Lower lobe of right lung (tissue), 2 donors: Measurements from ENCODE around the gene PI4KA. TPM values are rescaled to one million over a fixed set of nuclear protein-coding genes. Genes with fewer than 3 reads are reported as not detected.

Source experiments
- ATAC-seq, 2 donors: fragments of 200-7000 bp; cut with Tn5 transposase; one replicate each; pipeline ENCODE4 v1.9.1; 2020 to 2022; ENCODE audit warnings: mild to moderate bottlenecking in 2 of 2, moderate library complexity in 2 of 2
- DNase-seq: peaks from one replicate; pipeline ENCODE4 v3.0.0-alpha.2; 2020
- H3K27ac ChIP-seq: fragments of 200-600 bp; one replicate; pipeline ENCODE4 v1.8.0; 2022
- H3K27me3 ChIP-seq: fragments of 200-600 bp; one replicate; pipeline ENCODE4 v1.8.0; 2022; ENCODE audit warnings: low read depth
- H3K36me3 ChIP-seq: fragments of 200-600 bp; one replicate; pipeline ENCODE4 v1.8.0; 2022; ENCODE audit warnings: mild to moderate bottlenecking
- H3K4me1 ChIP-seq: fragments of 200-600 bp; one replicate; pipeline ENCODE4 v1.8.0; 2022
- H3K4me3 ChIP-seq: fragments of 200-600 bp; one replicate; pipeline ENCODE4 v1.8.0; 2022; ENCODE audit warnings: mild to moderate bottlenecking
- H3K9me3 ChIP-seq: fragments of 200-600 bp; one replicate; pipeline ENCODE4 v1.8.0; 2022
- CTCF ChIP-seq: fragments of 200-600 bp; IDR thresholded peaks from one replicate; pipeline ENCODE4 v1.8.0; 2022; ENCODE audit warnings: antibody characterized with exemption, mild to moderate bottlenecking
- intact Hi-C: fragments of 100-400 bp; cut with DNase I; formaldehyde crosslinking; loops from one replicate; pipeline ENCODE4 v1.11.0; 2022
- total RNA-seq: library from RNA; stranded (reverse); fragmentation: NEBNext Ultra II Directional; extraction: Animal tissue kit (Norgen Biotek cat#: 25700); gene quantifications from one replicate; pipeline ENCODE4 v1.2.1, GENCODE V29; 2021
- donor health status: DM: no; HTN: yes; CAD: no; lungs with severe emphysema.

PI4KA gene
- total RNA-seq, 1 donor from 2014 or later, result 109 TPM

DNA sequence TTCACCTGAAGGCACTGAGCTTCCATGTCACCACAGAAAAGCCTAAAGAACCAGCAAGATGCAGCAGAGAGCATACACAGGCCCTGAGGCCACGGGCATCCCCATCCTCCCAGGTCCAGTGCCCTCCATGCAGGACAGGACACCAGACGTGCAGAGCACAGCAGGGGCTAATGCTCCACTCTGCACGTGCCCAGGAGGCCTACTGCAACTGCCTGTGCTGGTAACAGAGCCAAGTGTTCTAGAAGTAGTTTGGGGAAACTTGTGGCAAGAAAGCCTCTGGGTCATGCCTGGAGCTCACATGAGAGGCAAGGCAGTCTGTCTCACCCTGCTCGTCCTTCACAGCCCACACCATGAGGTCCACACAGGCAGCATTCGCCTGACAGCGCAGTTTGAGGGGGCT lies 54.0 kb downstream of the PI4KA start:
- H3K27ac ChIP-seq, result no peak overlapping the region
- H3K36me3 ChIP-seq, result peaks cover 98% of the 10 kb centered on the region
- H3K4me1 ChIP-seq, result no peaks in the 10 kb centered on the region
- ATAC-seq, result no peak
- TF ChIP-seq CTCF, result no peak
- H3K9me3 ChIP-seq, result no peaks in the 10 kb centered on the region
- no peak overlapping the region for H3K4me3 ChIP-seq
- H3K27me3 ChIP-seq, result no peaks in the 10 kb centered on the region
- intact Hi-C loops, result no loop called here
- DNase-seq, result no peak

- intact Hi-C loops, result no loop called here
- H3K36me3 ChIP-seq, result peaks cover 98% of the 10 kb centered on the region
- no peak for ATAC-seq
- H3K9me3 ChIP-seq, result no peaks in the 10 kb centered on the region
- no peak overlapping the region for H3K4me3 ChIP-seq
- no peak for DNase-seq
- no peak overlapping the region for H3K27ac ChIP-seq
- H3K4me1 ChIP-seq, result no peaks in the 10 kb centered on the region
- peak; percentile 26 for TF ChIP-seq CTCF
- no peaks in the 10 kb centered on the region for H3K27me3 ChIP-seq
Measured at GRCh38 chr22:20803696-20804324, 54.8 kb downstream of the PI4KA start.

DNA sequence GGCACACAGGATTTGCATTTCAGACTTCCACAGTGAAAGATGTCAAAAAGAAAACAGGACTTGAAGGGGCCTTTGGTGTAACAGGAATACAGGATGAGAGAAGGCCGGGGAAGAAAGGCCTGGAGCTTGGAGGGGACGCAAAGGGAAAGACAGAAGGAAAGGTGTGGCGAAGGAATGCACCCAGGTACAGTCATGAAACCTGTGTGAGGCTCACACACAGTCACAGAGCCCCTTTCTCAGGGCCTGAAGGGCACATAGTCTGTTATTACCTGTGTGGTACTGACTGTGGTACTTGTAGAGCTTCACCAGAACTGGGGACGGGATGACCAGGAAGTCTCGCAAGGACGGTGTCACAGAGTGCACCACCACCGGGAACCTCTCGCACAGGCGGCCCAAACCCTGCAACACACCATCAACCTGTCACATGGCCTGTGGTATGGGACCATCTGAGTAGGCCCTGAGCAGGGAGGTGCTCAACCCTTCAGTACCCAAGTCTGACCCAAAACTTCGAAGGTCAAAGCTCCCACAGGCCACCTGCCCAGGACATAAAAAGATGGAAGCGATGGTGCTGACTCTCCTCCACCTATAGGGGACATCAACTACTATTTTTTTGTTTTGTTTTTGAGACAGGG lies 55.6 kb downstream of the PI4KA start:
- peaks cover 100% of the 10 kb centered on the region for H3K36me3 ChIP-seq
- ATAC-seq, result no peak

GRCh38 chr22:20802452-20802851 lies 56.2 kb downstream of the PI4KA start:
- Histone ChIP-seq H3K9me3 (no peaks in the 10 kb centered on the region), H3K27ac (no peak overlapping the region), H3K27me3 (no peaks in the 10 kb centered on the region), H3K4me3 (no peak overlapping the region), H3K4me1 (no peaks in the 10 kb centered on the region), H3K36me3 (peaks cover 100% of the 10 kb centered on the region)
- intact Hi-C loops, result no loop called here
- no peak for ATAC-seq
- no peak for DNase-seq
- TF ChIP-seq CTCF, result no peak

More for the DNA sequence above, 55.6 kb downstream of the PI4KA start:
- Histone ChIP-seq H3K27me3 (no peaks in the 10 kb centered on the region), H3K27ac (no peak overlapping the region), H3K9me3 (no peaks in the 10 kb centered on the region), H3K4me3 (no peak overlapping the region), H3K4me1 (no peaks in the 10 kb centered on the region)
- no peak for TF ChIP-seq CTCF
- intact Hi-C loops, result no loop called here
- DNase-seq, result no peak

DNA sequence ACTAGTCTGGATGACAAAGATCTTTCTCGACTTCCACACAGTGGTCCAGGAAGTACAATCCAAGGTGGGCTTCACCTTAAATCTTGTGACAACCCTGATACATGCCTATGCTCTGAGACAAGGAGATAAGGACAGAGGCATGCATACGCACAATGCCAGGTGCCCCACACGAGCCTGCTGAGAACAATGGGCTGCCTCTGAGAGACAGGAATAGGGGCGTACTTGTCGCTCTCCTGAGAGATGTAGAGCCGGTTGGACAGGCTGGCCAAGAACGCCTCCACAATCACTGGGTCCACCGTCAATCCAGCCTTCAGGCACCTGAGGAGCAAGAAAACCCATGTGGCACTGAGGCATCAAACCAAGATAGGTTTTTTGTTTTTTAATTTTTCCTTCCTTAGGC lies 59.2 kb downstream of the PI4KA start:
- no peak overlapping the region for H3K27ac ChIP-seq
- TF ChIP-seq CTCF, result no peak
- H3K4me3 ChIP-seq, result no peak overlapping the region
- no peaks in the 10 kb centered on the region for H3K4me1 ChIP-seq
- intact Hi-C loops, result no loop called here
- ATAC-seq (no peak), DNase-seq (no peak)
- H3K9me3 ChIP-seq, result no peaks in the 10 kb centered on the region
- H3K36me3 ChIP-seq, result peaks cover 94% of the 10 kb centered on the region
- H3K27me3 ChIP-seq, result no peaks in the 10 kb centered on the region
